ENCODE results near the gene TOMM34.

TOMM34 gene

GRCh38 chr20:44963325-44964215, 3.4 kb upstream of the TOMM34 start:
- Histone ChIP-seq H3K27ac (ENCODE audit: low read length) (no peak overlapping the region), H3K4me1 (ENCODE audit: low read length) (peaks cover 24% of the 10 kb centered on the region), H3F3A (ENCODE audit: insufficient read depth, low read length) (peaks cover 21% of the 10 kb centered on the region), H3K9me2 (replicated peaks; ENCODE audit: insufficient read depth, low read length) (no peaks in the 10 kb centered on the region), H2AFZ (ENCODE audit: low read length) (no peak overlapping the region), H3K4me2 (ENCODE audit: low read depth, low read length) (no peak overlapping the region), H3K36me3 (replicated peaks; ENCODE audit: insufficient read depth, low read length) (no peaks in the 10 kb centered on the region), H3K9me3 (replicated peaks; ENCODE audit: insufficient read depth, low read length) (no peaks in the 10 kb centered on the region), H4K20me1 (ENCODE audit: insufficient read depth, low read length) (no peaks in the 10 kb centered on the region), H3K9ac (ENCODE audit: low read length) (no peak overlapping the region), H3K27me3 (replicated peaks; ENCODE audit: insufficient read depth, low read length) (no peaks in the 10 kb centered on the region), H3K4me3 (ENCODE audit: low read length) (no peak overlapping the region), H3K79me2 (ENCODE audit: low read length) (peaks cover 44% of the 10 kb centered on the region)
- TF ChIP-seq EZH2 (optimal IDR thresholded peaks at IDR 0.05; ENCODE audit: low read depth, low read length) (no peak), CTCF (IDR thresholded peaks at IDR 0.05; ENCODE audit: low read length) (no peak), EZH2phosphoT487 (IDR thresholded peaks at IDR 0.05; ENCODE audit: low read length) (no peak)
- DNase-seq = no peak

DNA sequence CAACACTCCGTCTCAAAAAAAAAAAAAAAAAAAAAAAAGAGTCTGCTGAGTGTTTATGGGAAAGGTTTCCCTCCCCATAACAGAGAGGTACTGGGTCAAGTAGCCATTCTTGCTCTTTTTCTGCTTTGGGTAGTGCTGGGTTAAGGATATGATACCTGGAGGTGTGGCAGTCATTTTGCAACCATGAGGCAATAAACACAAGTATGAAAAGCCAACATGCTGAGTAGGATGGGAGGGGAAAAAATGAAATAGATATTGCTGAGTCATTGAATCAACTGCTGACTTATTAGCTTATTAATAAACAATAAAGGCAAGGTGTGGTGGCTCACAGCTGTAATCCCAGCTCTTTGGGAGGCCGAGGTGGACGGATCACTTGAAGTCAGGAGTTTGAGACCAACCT, 2.3 kb upstream of the TOMM34 start:
- Histone ChIP-seq H3K9me2 (replicated peaks; ENCODE audit: insufficient read depth, low read length) (no peaks in the 10 kb centered on the region), H4K20me1 (ENCODE audit: insufficient read depth, low read length) (no peaks in the 10 kb centered on the region), H3K36me3 (replicated peaks; ENCODE audit: insufficient read depth, low read length) (no peaks in the 10 kb centered on the region), H3K79me2 (ENCODE audit: low read length) (peaks cover 43% of the 10 kb centered on the region), H3K9ac (ENCODE audit: low read length) (no peak overlapping the region), H3K27ac (ENCODE audit: low read length) (no peak overlapping the region), H3K9me3 (replicated peaks; ENCODE audit: insufficient read depth, low read length) (no peaks in the 10 kb centered on the region), H2AFZ (ENCODE audit: low read length) (no peak overlapping the region), H3K4me1 (ENCODE audit: low read length) (peaks cover 27% of the 10 kb centered on the region), H3K4me2 (ENCODE audit: low read depth, low read length) (no peak overlapping the region), H3F3A (ENCODE audit: insufficient read depth, low read length) (peaks cover 12% of the 10 kb centered on the region), H3K4me3 (ENCODE audit: low read length) (no peak overlapping the region), H3K27me3 (replicated peaks; ENCODE audit: insufficient read depth, low read length) (no peaks in the 10 kb centered on the region)
- TF ChIP-seq EZH2 (optimal IDR thresholded peaks at IDR 0.05; ENCODE audit: low read depth, low read length) = no peak
- TF ChIP-seq CTCF (IDR thresholded peaks at IDR 0.05; ENCODE audit: low read length) = no peak
- TF ChIP-seq EZH2phosphoT487 (IDR thresholded peaks at IDR 0.05; ENCODE audit: low read length) = no peak
- DNase-seq = no peak

- H3K79me2 ChIP-seq (ENCODE audit: low read length) = peaks cover 43% of the 10 kb centered on the region
- no peak overlapping the region for H3K9ac ChIP-seq (ENCODE audit: low read length)
- H3K4me2 ChIP-seq (ENCODE audit: low read depth, low read length) = no peak overlapping the region
- no peak overlapping the region for H2AFZ ChIP-seq (ENCODE audit: low read length)
- no peaks in the 10 kb centered on the region for H3K27me3 ChIP-seq (replicated peaks; ENCODE audit: insufficient read depth, low read length)
- DNase-seq = no peak
- no peaks in the 10 kb centered on the region for H3K9me3 ChIP-seq (replicated peaks; ENCODE audit: insufficient read depth, low read length)
- H3F3A ChIP-seq (ENCODE audit: insufficient read depth, low read length) = peaks cover 6% of the 10 kb centered on the region
- H4K20me1 ChIP-seq (ENCODE audit: insufficient read depth, low read length) = no peaks in the 10 kb centered on the region
- H3K4me1 ChIP-seq (ENCODE audit: low read length) = peaks cover 27% of the 10 kb centered on the region
- H3K36me3 ChIP-seq (replicated peaks; ENCODE audit: insufficient read depth, low read length) = no peaks in the 10 kb centered on the region
- H3K9me2 ChIP-seq (replicated peaks; ENCODE audit: insufficient read depth, low read length) = no peaks in the 10 kb centered on the region
- no peak for TF ChIP-seq EZH2 (optimal IDR thresholded peaks at IDR 0.05; ENCODE audit: low read depth, low read length)
- no peak for TF ChIP-seq EZH2phosphoT487 (IDR thresholded peaks at IDR 0.05; ENCODE audit: low read length)
- no peak for TF ChIP-seq CTCF (IDR thresholded peaks at IDR 0.05; ENCODE audit: low read length)
- no peak overlapping the region for H3K27ac ChIP-seq (ENCODE audit: low read length)
- no peak overlapping the region for H3K4me3 ChIP-seq (ENCODE audit: low read length)
These were observed 1.7 kb upstream of the TOMM34 start for GRCh38 chr20:44961870-44962267.
